HepG2 (cell line): Measurements from ENCODE around the gene KRT71. TPM values are rescaled to one million over a fixed set of nuclear protein-coding genes. Genes with fewer than 3 reads are reported as not detected.

Experiments used
- ATAC-seq: fragments of 200-7000 bp; cut with Tn5 transposase; 3 replicates; pipeline ENCODE4 v1.9.1; 2020; ENCODE audit warnings: mild to moderate bottlenecking, moderate library complexity
- BruUV-seq: library from RNA; stranded (reverse); fragments of 400-500 nt; replicated peaks from 2 replicates; lab custom pipeline; 2021; lab: Mats Ljungman, UMichigan
- CTCF ChIA-PET: fragments of 300-600 bp; formaldehyde crosslinking; extraction: SDS; loops from one replicate; lab custom pipeline; 2021; ENCODE audit warnings: low total read pairs, inconsistent platforms, low intra/inter-chr PET ratio; lab: Yijun Ruan, JAX
- POLR2A ChIA-PET: fragments of 350-600 bp; sonication (Branson Sonifier 250); formaldehyde crosslinking; loops from one replicate; lab custom pipeline; 2020; ENCODE audit warnings: antibody characterized with exemption, inconsistent platforms; lab: Yijun Ruan, JAX
- DNase-seq: peaks from one replicate; pipeline ENCODE4 v3.0.0-alpha.2; 2015; ENCODE audit warnings: low spot score
- FAIRE-seq: peaks from 3 replicates; lab custom pipeline; 2011; peaks lifted over from hg19 to GRCh38; lab: Jason Lieb, UNC
- H2AFZ ChIP-seq: one replicate; pipeline ENCODE4 v1.6.1; 2011; ENCODE audit warnings: low read length, inconsistent platforms
- H3K27ac ChIP-seq: fragments of 300-600 bp; 3 replicates; pipeline ENCODE4 v1.8.0; 2011; ENCODE audit warnings: mixed run types, mild to moderate bottlenecking, mixed read lengths, low read length, inconsistent platforms; ENCODE audit not compliant: insufficient read depth; ENCODE audit errors: extremely low read length
- H3K27me3 ChIP-seq, 2 experiments: fragments of 200-600 bp in 1 of 2; 2 replicates in 1 of 2; 3 replicates in 1 of 2; pipeline versions ENCODE4 v1.6.0 to v1.8.0; 2011; ENCODE audit warnings: low read length in 2 of 2, mild to moderate bottlenecking in 2 of 2, moderate library complexity in 2 of 2, inconsistent platforms in 1 of 2; ENCODE audit not compliant: insufficient read depth in 2 of 2, control insufficient read depth in 1 of 2
- H3K36me3 ChIP-seq, 2 experiments: fragments of 200-600 bp in 1 of 2; replicated peaks in 1 of 2; 2 replicates in 1 of 2; 3 replicates in 1 of 2; pipeline versions ENCODE4 v1.5.1 to v1.8.0; 2011; ENCODE audit warnings: low read length in 2 of 2, inconsistent platforms in 1 of 2; ENCODE audit not compliant: insufficient read depth in 2 of 2, control insufficient read depth in 1 of 2
- H3K4me1 ChIP-seq: 2 replicates; pipeline ENCODE4 v1.5.1; 2012; ENCODE audit warnings: low read length, inconsistent platforms; ENCODE audit not compliant: insufficient read depth
- H3K4me2 ChIP-seq: 2 replicates; pipeline ENCODE4 v1.6.0; 2011; ENCODE audit warnings: low read depth, low read length, inconsistent platforms
- H3K4me3 ChIP-seq, 3 experiments: fragments of 200-600 bp in 1 of 3; sonication (generic), shearing (Covaris generic) in 1 of 3; replicated peaks in 1 of 3; 2 replicates each; pipeline ENCODE4 v1.5.1; 2011 to 2016; ENCODE audit warnings: low read length in 3 of 3, inconsistent platforms in 2 of 3, low read depth in 2 of 3, mild to moderate bottlenecking in 2 of 3, control low read depth in 1 of 3, mixed read lengths in 1 of 3; ENCODE audit not compliant: insufficient read depth in 1 of 3
- H3K79me2 ChIP-seq: one replicate; pipeline ENCODE4 v1.6.1; 2011; ENCODE audit warnings: low read length, inconsistent platforms; ENCODE audit not compliant: insufficient read depth
- H3K9ac ChIP-seq: 2 replicates; pipeline ENCODE4 v1.6.0; 2011; ENCODE audit warnings: mild to moderate bottlenecking, low read depth, low read length, inconsistent platforms; ENCODE audit not compliant: insufficient read depth
- H3K9me3 ChIP-seq: 2 replicates; pipeline ENCODE4 v1.5.1; 2012; ENCODE audit warnings: mild to moderate bottlenecking, low read length
- H4K20me1 ChIP-seq: 2 replicates; pipeline ENCODE4 v1.6.0; 2011; ENCODE audit warnings: inconsistent platforms, mild to moderate bottlenecking, low read length, moderate library complexity; ENCODE audit not compliant: insufficient read depth
- FOXK2 ChIP-seq: fragments of 450-650 bp; IDR thresholded peaks from 2 replicates; pipeline ENCODE4 v1.6.1; 2016
- HHEX ChIP-seq: IDR thresholded peaks from 2 replicates; pipeline ENCODE4 v1.6.1; 2016; ENCODE audit warnings: control low read depth
- JUNB ChIP-seq: sonication (generic); formaldehyde crosslinking; IDR thresholded peaks from 2 replicates; pipeline ENCODE4 v1.8.0; 2022; ENCODE audit warnings: missing genetic modification reagents, mild to moderate bottlenecking, borderline replicate concordance
- POLR2AphosphoS2 ChIP-seq: IDR thresholded peaks from 2 replicates; pipeline ENCODE4 v1.6.1; 2011; ENCODE audit warnings: low read depth, low read length, improper control_type of control experiment
- SP4 ChIP-seq: sonication (generic); formaldehyde crosslinking; IDR thresholded peaks from 2 replicates; pipeline ENCODE4 v1.8.1; 2023; ENCODE audit warnings: mild to moderate bottlenecking, missing genetic modification reagents
- SYNCRIP ChIP-seq: fragments of 200-400 bp; formaldehyde crosslinking; IDR thresholded peaks from 2 replicates; pipeline ENCODE4 v1.6.1; 2018; ENCODE audit warnings: mild to moderate bottlenecking, low read depth, low read length; ENCODE audit not compliant: insufficient read depth
- TEAD2 ChIP-seq: sonication (generic); formaldehyde crosslinking; IDR thresholded peaks from 2 replicates; pipeline ENCODE4 v1.9.0; 2021; ENCODE audit warnings: missing genetic modification reagents
- ZFAT ChIP-seq: sonication (generic); formaldehyde crosslinking; conservative IDR thresholded peaks from 2 replicates; pipeline ENCODE4 v1.8.1; 2023; ENCODE audit warnings: missing genetic modification reagents, inconsistent platforms
- ZNF510 ChIP-seq: sonication (generic); formaldehyde crosslinking; IDR thresholded peaks from 2 replicates; pipeline ENCODE4 v1.4.0; 2020; ENCODE audit warnings: low read depth, mild to moderate bottlenecking, missing genetic modification reagents
- ZNF563 ChIP-seq: sonication (generic); formaldehyde crosslinking; IDR thresholded peaks from 2 replicates; pipeline ENCODE4 v1.8.0; 2022; ENCODE audit warnings: mild to moderate bottlenecking, moderate library complexity, missing genetic modification reagents
- ZNF781 ChIP-seq: sonication (generic); formaldehyde crosslinking; IDR thresholded peaks from 2 replicates; pipeline ENCODE4 v1.5.1; 2020; ENCODE audit warnings: borderline replicate concordance, mild to moderate bottlenecking, missing genetic modification reagents; ENCODE audit errors: not compliant biosample characterization
- ZNF883 ChIP-seq: sonication (generic); formaldehyde crosslinking; IDR thresholded peaks from 2 replicates; pipeline ENCODE4 v1.5.1; 2020; ENCODE audit warnings: mild to moderate bottlenecking, missing genetic modification reagents; ENCODE audit errors: not compliant biosample characterization
- ZSCAN31 ChIP-seq: sonication (generic); formaldehyde crosslinking; IDR thresholded peaks from 2 replicates; pipeline ENCODE4 v1.5.0; 2020; ENCODE audit warnings: low read depth, mild to moderate bottlenecking, missing genetic modification reagents
- WGBS: methylation state at CpG from one replicate; pipeline ENCODE4 v1.1.6; 2017; ENCODE audit warnings: low lambda C conversion rate; 5-methylcytosine and 5-hydroxymethylcytosine counted together
- in situ Hi-C: cut with HindIII; loops from 2 replicates; pipeline ENCODE4 v1.10.0; 2017; ENCODE audit warnings: low pct_unique_long_range_greater_than_20kb; ENCODE audit not compliant: extremely low pct_ligation_motif_present
- intact Hi-C: fragments of 100-400 bp; cut with micrococcal nuclease; formaldehyde crosslinking; loops from one replicate; pipeline ENCODE4 v1.10.0; 2022; ENCODE audit not compliant: unreplicated experiment
- polyA plus RNA-seq, 8 experiments: library from polyadenylated mRNA; depleted of rRNA in 3 of 8; stranded (reverse) in 7 of 8; unstranded in 1 of 8; fragments of >200 nt; fragmentation: Illumina TruSeq in 4 of 8; extraction: Trizol in 4 of 8; gene quantifications; 2 replicates each; pipeline versions ENCODE4 v1.2.1 to v1.2.3, GENCODE V29; 2011 to 2016; ENCODE audit warnings: low read depth in 4 of 8, missing spikeins in 1 of 8, mixed read lengths in 1 of 8; ENCODE audit not compliant: insufficient read depth in 1 of 8
- total RNA-seq, 5 experiments: library from RNA; depleted of rRNA; stranded (reverse); fragments of >200 nt; fragmentation: Illumina TruSeq; extraction: Trizol; gene quantifications; 2 replicates each; pipeline ENCODE4 v1.2.3, GENCODE V29; 2016; ENCODE audit warnings: low read depth in 1 of 5
- TF ChIP-seq, protein P1 (sequence below): sonication (generic); formaldehyde crosslinking; IDR thresholded peaks from 2 replicates; pipeline ENCODE4 v1.4.0; 2020; ENCODE audit warnings: missing genetic modification reagents
- TF ChIP-seq, protein P2 (sequence below): sonication (generic); formaldehyde crosslinking; IDR thresholded peaks from 2 replicates; pipeline ENCODE4 v1.8.1; 2023; ENCODE audit warnings: mild to moderate bottlenecking, inconsistent platforms, moderate library complexity, missing genetic modification reagents, borderline replicate concordance

The KRT71 gene
- total and polyA plus RNA-seq, 2 of the 13 experiments (the other 11 are each of a cell fraction or from before 2014, with no cell fraction given), result not detected

DNA sequence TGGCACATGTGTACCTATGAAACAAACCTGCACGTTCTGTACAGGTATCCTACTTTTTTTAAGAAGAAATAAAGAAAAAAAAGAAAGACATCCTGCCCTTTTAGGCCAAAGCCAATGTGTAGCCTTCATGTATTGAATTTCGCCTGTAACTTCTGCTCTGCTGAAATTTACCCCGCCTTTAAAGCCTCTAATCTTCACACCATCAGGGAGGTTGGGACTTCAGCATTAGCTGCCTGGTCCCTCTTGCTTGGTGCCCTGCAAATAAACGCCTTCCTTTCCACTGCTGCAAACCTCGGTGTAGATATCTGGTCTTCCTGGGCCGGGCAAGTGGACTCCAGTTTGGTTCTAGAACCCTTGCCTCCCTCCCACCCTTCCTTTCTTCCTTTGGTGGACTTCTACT lies 2.6 kb upstream of the KRT71 start:
- Histone ChIP-seq H3K4me1 (no peaks in the 10 kb centered on the region), H3K9me3 (no peaks in the 10 kb centered on the region), H3K27ac (no peak overlapping the region), H4K20me1 (no peaks in the 10 kb centered on the region), H2AFZ (no peak overlapping the region), H3K36me3 (no peaks in the 10 kb centered on the region), H3K27me3 (peaks cover 1 to 52% of the 10 kb centered on the region in 2 experiments; a peak in 3 of 5 replicates), H3K79me2 (no peaks in the 10 kb centered on the region), H3K4me2 (no peak overlapping the region), H3K4me3 (no peak overlapping the region), H3K9ac (no peak overlapping the region)
- BruUV-seq, result no TSS peak
- FAIRE-seq (no peak), ATAC-seq (no peak), DNase-seq (no peak)
- WGBS, result 3% methylated on average over 6 of the region's 6 CpGs
- no peak for TF ChIP-seq JUNB
- TF ChIP-seq SP4 (CRISPR knock-in tag), result no peak
- no peak for TF ChIP-seq ZNF563 (CRISPR knock-in tag)
- TF ChIP-seq, protein P1, sequence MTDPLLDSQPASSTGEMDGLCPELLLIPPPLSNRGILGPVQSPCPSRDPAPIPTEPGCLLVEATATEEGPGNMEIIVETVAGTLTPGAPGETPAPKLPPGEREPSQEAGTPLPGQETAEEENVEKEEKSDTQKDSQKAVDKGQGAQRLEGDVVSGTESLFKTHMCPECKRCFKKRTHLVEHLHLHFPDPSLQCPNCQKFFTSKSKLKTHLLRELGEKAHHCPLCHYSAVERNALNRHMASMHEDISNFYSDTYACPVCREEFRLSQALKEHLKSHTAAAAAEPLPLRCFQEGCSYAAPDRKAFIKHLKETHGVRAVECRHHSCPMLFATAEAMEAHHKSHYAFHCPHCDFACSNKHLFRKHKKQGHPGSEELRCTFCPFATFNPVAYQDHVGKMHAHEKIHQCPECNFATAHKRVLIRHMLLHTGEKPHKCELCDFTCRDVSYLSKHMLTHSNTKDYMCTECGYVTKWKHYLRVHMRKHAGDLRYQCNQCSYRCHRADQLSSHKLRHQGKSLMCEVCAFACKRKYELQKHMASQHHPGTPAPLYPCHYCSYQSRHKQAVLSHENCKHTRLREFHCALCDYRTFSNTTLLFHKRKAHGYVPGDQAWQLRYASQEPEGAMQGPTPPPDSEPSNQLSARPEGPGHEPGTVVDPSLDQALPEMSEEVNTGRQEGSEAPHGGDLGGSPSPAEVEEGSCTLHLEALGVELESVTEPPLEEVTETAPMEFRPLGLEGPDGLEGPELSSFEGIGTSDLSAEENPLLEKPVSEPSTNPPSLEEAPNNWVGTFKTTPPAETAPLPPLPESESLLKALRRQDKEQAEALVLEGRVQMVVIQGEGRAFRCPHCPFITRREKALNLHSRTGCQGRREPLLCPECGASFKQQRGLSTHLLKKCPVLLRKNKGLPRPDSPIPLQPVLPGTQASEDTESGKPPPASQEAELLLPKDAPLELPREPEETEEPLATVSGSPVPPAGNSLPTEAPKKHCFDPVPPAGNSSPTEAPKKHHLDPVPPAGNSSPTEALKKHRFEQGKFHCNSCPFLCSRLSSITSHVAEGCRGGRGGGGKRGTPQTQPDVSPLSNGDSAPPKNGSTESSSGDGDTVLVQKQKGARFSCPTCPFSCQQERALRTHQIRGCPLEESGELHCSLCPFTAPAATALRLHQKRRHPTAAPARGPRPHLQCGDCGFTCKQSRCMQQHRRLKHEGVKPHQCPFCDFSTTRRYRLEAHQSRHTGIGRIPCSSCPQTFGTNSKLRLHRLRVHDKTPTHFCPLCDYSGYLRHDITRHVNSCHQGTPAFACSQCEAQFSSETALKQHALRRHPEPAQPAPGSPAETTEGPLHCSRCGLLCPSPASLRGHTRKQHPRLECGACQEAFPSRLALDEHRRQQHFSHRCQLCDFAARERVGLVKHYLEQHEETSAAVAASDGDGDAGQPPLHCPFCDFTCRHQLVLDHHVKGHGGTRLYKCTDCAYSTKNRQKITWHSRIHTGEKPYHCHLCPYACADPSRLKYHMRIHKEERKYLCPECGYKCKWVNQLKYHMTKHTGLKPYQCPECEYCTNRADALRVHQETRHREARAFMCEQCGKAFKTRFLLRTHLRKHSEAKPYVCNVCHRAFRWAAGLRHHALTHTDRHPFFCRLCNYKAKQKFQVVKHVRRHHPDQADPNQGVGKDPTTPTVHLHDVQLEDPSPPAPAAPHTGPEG (CRISPR knock-in tag), result no peak
- no peak for TF ChIP-seq ZSCAN31 (CRISPR knock-in tag)
- no peak for TF ChIP-seq HHEX (CRISPR knock-in tag)
- no peak for TF ChIP-seq SYNCRIP
- TF ChIP-seq, protein P2, sequence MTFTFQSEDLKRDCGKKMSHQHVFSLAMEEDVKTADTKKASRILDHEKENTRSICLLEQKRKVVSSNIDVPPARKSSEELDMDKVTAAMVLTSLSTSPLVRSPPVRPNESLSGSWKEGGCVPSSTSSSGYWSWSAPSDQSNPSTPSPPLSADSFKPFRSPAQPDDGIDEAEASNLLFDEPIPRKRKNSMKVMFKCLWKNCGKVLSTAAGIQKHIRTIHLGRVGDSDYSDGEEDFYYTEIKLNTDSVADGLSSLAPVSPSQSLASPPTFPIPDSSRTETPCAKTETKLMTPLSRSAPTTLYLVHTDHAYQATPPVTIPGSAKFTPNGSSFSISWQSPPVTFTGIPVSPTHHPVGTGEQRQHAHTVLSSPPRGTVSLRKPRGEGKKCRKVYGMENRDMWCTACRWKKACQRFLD (CRISPR knock-in tag), result no peak
- no peak for TF ChIP-seq ZNF781 (CRISPR knock-in tag)
- no peak for TF ChIP-seq FOXK2
- no peak for TF ChIP-seq ZNF883 (CRISPR knock-in tag)
- TF ChIP-seq TEAD2, result no peak
- no peak for TF ChIP-seq POLR2AphosphoS2
- TF ChIP-seq ZFAT, result no peak
- no peak for TF ChIP-seq ZNF510 (CRISPR knock-in tag)
- POLR2A ChIA-PET, result no interaction called here
- CTCF ChIA-PET, result no interaction called here
- intact Hi-C loops, result no loop called here
- in situ Hi-C loops, result no loop called here
